WTC11 (cell line): ENCODE results near the gene UCK2. TPM values are rescaled to one million over a fixed set of nuclear protein-coding genes. Genes with fewer than 3 reads are reported as not detected.

Source experiments
- ATAC-seq: fragments of 200-7000 bp; cut with Tn5 transposase; 2 replicates; pipeline ENCODE4 v1.10.0; 2021; ENCODE audit warnings: mild to moderate bottlenecking, moderate library complexity
- CTCF ChIA-PET: fragments of 300-600 bp; sonication (Branson Sonifier 250); formaldehyde crosslinking; loops from one replicate; lab custom pipeline; 2021; ENCODE audit warnings: antibody characterized with exemption; lab: Charles Lee
- POLR2A ChIA-PET: fragments of 350-600 bp; sonication (Branson Sonifier 250); formaldehyde crosslinking; loops from one replicate; lab custom pipeline; 2021; ENCODE audit warnings: antibody characterized with exemption; lab: Charles Lee
- DNase-seq: peaks from one replicate; pipeline ENCODE4 v3.0.0; 2021; ENCODE audit warnings: low spot score
- H3K27ac Mint-ChIP-seq: 2 replicates; pipeline ENCODE4 v1.8.0; 2021; ENCODE audit warnings: mixed read lengths
- H3K27me3 Mint-ChIP-seq: 2 replicates; pipeline ENCODE4 v1.8.0; 2021; ENCODE audit warnings: low read depth, mild to moderate bottlenecking, moderate library complexity, mixed read lengths
- H3K36me3 Mint-ChIP-seq: 2 replicates; pipeline ENCODE4 v1.8.0; 2021; ENCODE audit warnings: mixed read lengths
- H3K4me1 Mint-ChIP-seq: 2 replicates; pipeline ENCODE4 v1.8.0; 2022; ENCODE audit warnings: mixed read lengths
- H3K4me3 Mint-ChIP-seq: 2 replicates; pipeline ENCODE4 v1.8.0; 2021; ENCODE audit warnings: mild to moderate bottlenecking, moderate library complexity, mixed read lengths
- H3K9me3 Mint-ChIP-seq: 2 replicates; pipeline ENCODE4 v1.8.0; 2021; ENCODE audit warnings: mixed read lengths
- CREM ChIP-seq: sonication (generic); formaldehyde crosslinking; IDR thresholded peaks from 2 replicates; pipeline ENCODE4 v1.8.1; 2022; ENCODE audit warnings: mild to moderate bottlenecking, missing genetic modification reagents, moderate library complexity
- ELF4 ChIP-seq: sonication (generic); formaldehyde crosslinking; IDR thresholded peaks from 2 replicates; pipeline ENCODE4 v1.8.1; 2022; ENCODE audit warnings: low read depth, mild to moderate bottlenecking, moderate library complexity, missing genetic modification reagents
- ETV6 ChIP-seq: sonication (generic); formaldehyde crosslinking; IDR thresholded peaks from 2 replicates; pipeline ENCODE4 v1.8.1; 2022; ENCODE audit warnings: mild to moderate bottlenecking, missing genetic modification reagents
- FOXJ3 ChIP-seq: sonication (generic); formaldehyde crosslinking; IDR thresholded peaks from 2 replicates; pipeline ENCODE4 v1.9.0; 2021; ENCODE audit warnings: missing genetic modification reagents, mild to moderate bottlenecking, borderline replicate concordance
- FOXK1 ChIP-seq: sonication (generic); formaldehyde crosslinking; IDR thresholded peaks from 2 replicates; pipeline ENCODE4 v1.8.0; 2022; ENCODE audit warnings: mild to moderate bottlenecking, moderate library complexity, missing genetic modification reagents
- FOXP1 ChIP-seq: sonication (generic); formaldehyde crosslinking; IDR thresholded peaks from 2 replicates; pipeline ENCODE4 v1.8.0; 2022; ENCODE audit warnings: missing genetic modification reagents, mild to moderate bottlenecking, moderate library complexity, borderline replicate concordance
- JUN ChIP-seq: sonication (generic); formaldehyde crosslinking; IDR thresholded peaks from 2 replicates; pipeline ENCODE4 v1.8.0; 2023; ENCODE audit warnings: mild to moderate bottlenecking, missing genetic modification reagents
- MXD4 ChIP-seq: fragments of 250-450 bp; sonication (Bioruptor Pico); IDR thresholded peaks from 2 replicates; pipeline ENCODE4 v1.8.0; 2021; ENCODE audit warnings: mild to moderate bottlenecking, moderate library complexity, borderline replicate concordance
- NFE2L1 ChIP-seq: sonication (generic); formaldehyde crosslinking; IDR thresholded peaks from 2 replicates; pipeline ENCODE4 v1.8.1; 2023; ENCODE audit warnings: missing genetic modification reagents
- RELA ChIP-seq: sonication (generic); formaldehyde crosslinking; IDR thresholded peaks from 2 replicates; pipeline ENCODE4 v1.8.1; 2022; ENCODE audit warnings: missing genetic modification reagents, mild to moderate bottlenecking, borderline replicate concordance
- SOX15 ChIP-seq: fragments of 250-450 bp; sonication (Bioruptor Pico); IDR thresholded peaks from 2 replicates; pipeline ENCODE4 v1.9.0; 2021; ENCODE audit warnings: mild to moderate bottlenecking
- SP1 ChIP-seq: sonication (generic); formaldehyde crosslinking; conservative IDR thresholded peaks from 2 replicates; pipeline ENCODE4 v1.8.1; 2022; ENCODE audit warnings: missing genetic modification reagents
- TP53 ChIP-seq: sonication (generic); formaldehyde crosslinking; IDR thresholded peaks from 2 replicates; pipeline ENCODE4 v1.8.1; 2023; ENCODE audit warnings: mild to moderate bottlenecking, missing genetic modification reagents
- USF1 ChIP-seq: sonication (generic); formaldehyde crosslinking; IDR thresholded peaks from 2 replicates; pipeline ENCODE4 v1.8.0; 2022; ENCODE audit warnings: mild to moderate bottlenecking, missing genetic modification reagents
- ZNF671 ChIP-seq: fragments of 250-450 bp; sonication (Bioruptor Pico); IDR thresholded peaks from 2 replicates; pipeline ENCODE4 v1.8.0; 2021; ENCODE audit warnings: mild to moderate bottlenecking
- total RNA-seq: library from RNA; stranded (reverse); gene quantifications from 3 replicates; pipeline ENCODE4 v1.2.3, GENCODE V29; 2021
- TF ChIP-seq, protein P1 (sequence below): fragments of 250-450 bp; sonication (Bioruptor Pico); IDR thresholded peaks from 2 replicates; pipeline ENCODE4 v1.9.0; 2021; ENCODE audit warnings: mild to moderate bottlenecking
- TF ChIP-seq, protein P2 (sequence below): fragments of 200-600 bp; IDR thresholded peaks from 2 replicates; pipeline ENCODE4 v1.8.0; 2022; ENCODE audit warnings: antibody characterized with exemption
- TF ChIP-seq, protein P3 (sequence below): sonication (generic); formaldehyde crosslinking; IDR thresholded peaks from 2 replicates; pipeline ENCODE4 v1.8.1; 2023; ENCODE audit warnings: mild to moderate bottlenecking, missing genetic modification reagents, moderate library complexity
- TF ChIP-seq, protein P4 (sequence below): fragments of 250-450 bp; sonication (Bioruptor Pico); IDR thresholded peaks from 2 replicates; pipeline ENCODE4 v2.1.2; 2022; ENCODE audit warnings: mild to moderate bottlenecking, moderate library complexity
- TF ChIP-seq, protein P5 (sequence below): sonication (generic); formaldehyde crosslinking; IDR thresholded peaks from 2 replicates; pipeline ENCODE4 v1.8.1; 2023; ENCODE audit warnings: mild to moderate bottlenecking, missing genetic modification reagents, borderline replicate concordance
- TF ChIP-seq, protein P6 (sequence below): sonication (generic); formaldehyde crosslinking; IDR thresholded peaks from 2 replicates; pipeline ENCODE4 v1.8.0; 2022; ENCODE audit warnings: missing genetic modification reagents

UCK2 gene
- total RNA-seq, 1 experiment from 2014 or later = 85.7 TPM

- Mint-ChIP-seq H3K9me3 (no peaks in the 10 kb centered on the region), H3K4me1 (no peaks in the 10 kb centered on the region), H3K27me3 (no peaks in the 10 kb centered on the region), H3K4me3 (no peak overlapping the region), H3K36me3 (peaks cover 52% of the 10 kb centered on the region), H3K27ac (no peak overlapping the region)
- CTCF ChIA-PET = no interaction called here
- DNase-seq (no peak), ATAC-seq (no peak)
- no peak for TF ChIP-seq ZNF671 (CRISPR knock-in tag)
- no peak for TF ChIP-seq NFE2L1 (CRISPR knock-in tag)
- TF ChIP-seq, protein P1, sequence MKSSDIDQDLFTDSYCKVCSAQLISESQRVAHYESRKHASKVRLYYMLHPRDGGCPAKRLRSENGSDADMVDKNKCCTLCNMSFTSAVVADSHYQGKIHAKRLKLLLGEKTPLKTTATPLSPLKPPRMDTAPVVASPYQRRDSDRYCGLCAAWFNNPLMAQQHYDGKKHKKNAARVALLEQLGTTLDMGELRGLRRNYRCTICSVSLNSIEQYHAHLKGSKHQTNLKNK (CRISPR knock-in tag) = no peak
- no peak for TF ChIP-seq ETV6 (CRISPR knock-in tag)
- TF ChIP-seq, protein P2, sequence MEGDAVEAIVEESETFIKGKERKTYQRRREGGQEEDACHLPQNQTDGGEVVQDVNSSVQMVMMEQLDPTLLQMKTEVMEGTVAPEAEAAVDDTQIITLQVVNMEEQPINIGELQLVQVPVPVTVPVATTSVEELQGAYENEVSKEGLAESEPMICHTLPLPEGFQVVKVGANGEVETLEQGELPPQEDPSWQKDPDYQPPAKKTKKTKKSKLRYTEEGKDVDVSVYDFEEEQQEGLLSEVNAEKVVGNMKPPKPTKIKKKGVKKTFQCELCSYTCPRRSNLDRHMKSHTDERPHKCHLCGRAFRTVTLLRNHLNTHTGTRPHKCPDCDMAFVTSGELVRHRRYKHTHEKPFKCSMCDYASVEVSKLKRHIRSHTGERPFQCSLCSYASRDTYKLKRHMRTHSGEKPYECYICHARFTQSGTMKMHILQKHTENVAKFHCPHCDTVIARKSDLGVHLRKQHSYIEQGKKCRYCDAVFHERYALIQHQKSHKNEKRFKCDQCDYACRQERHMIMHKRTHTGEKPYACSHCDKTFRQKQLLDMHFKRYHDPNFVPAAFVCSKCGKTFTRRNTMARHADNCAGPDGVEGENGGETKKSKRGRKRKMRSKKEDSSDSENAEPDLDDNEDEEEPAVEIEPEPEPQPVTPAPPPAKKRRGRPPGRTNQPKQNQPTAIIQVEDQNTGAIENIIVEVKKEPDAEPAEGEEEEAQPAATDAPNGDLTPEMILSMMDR = no peak
- no peak for TF ChIP-seq FOXJ3 (CRISPR knock-in tag)
- TF ChIP-seq, protein P3, sequence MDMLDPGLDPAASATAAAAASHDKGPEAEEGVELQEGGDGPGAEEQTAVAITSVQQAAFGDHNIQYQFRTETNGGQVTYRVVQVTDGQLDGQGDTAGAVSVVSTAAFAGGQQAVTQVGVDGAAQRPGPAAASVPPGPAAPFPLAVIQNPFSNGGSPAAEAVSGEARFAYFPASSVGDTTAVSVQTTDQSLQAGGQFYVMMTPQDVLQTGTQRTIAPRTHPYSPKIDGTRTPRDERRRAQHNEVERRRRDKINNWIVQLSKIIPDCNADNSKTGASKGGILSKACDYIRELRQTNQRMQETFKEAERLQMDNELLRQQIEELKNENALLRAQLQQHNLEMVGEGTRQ (CRISPR knock-in tag) = no peak
- TF ChIP-seq JUN (CRISPR knock-in tag) = no peak
- TF ChIP-seq SP1 (CRISPR knock-in tag) = no peak
- TF ChIP-seq SOX15 (CRISPR knock-in tag) = no peak
- TF ChIP-seq ELF4 = no peak
- no peak for TF ChIP-seq RELA
- TF ChIP-seq, protein P4, sequence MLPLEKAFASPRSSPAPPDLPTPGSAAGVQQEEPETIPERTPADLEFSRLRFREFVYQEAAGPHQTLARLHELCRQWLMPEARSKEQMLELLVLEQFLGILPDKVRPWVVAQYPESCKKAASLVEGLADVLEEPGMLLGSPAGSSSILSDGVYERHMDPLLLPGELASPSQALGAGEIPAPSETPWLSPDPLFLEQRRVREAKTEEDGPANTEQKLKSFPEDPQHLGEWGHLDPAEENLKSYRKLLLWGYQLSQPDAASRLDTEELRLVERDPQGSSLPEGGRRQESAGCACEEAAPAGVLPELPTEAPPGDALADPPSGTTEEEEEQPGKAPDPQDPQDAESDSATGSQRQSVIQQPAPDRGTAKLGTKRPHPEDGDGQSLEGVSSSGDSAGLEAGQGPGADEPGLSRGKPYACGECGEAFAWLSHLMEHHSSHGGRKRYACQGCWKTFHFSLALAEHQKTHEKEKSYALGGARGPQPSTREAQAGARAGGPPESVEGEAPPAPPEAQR = no peak
- TF ChIP-seq FOXK1 (CRISPR knock-in tag) = no peak
- POLR2A ChIA-PET = no interaction called here
These were observed 79.9 kb downstream of the UCK2 start for GRCh38 chr1:165907256-165907857.

DNA sequence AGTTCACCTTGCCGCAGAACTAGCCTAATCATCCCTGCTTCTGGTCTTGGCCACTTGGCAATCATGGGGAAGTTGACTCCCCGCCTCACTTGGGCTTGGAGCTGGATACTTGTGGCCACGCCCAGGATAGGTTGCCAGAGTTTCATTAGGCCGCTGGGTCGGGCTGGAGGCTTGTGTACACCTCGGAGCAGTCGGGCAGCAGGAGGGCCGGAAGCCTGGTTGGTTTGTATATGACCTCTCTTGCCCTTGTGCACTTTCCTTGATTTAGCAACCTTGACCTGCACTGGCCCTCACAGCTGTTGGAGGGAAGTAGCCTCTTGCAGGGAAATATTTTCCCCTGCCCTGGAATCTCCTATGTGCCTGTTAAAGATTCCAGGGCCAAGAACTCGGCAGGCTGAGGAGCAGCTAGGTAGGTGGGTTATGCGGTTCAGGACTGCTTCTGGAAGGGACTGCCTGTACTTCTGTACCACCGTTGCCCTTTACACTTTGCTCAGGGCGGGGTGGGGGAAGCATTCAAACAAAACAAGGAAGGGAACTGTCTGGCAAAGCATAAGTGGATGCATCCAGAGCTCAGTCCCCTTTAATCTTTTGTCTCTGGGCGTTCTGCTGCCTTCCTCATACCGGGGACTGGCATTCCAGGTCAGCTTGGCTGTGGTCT is 83.5 kb downstream of the UCK2 start:
- TF ChIP-seq USF1 (no peak), CREM (CRISPR knock-in tag) (no peak), MXD4 (CRISPR knock-in tag) (no peak), RELA (no peak), FOXP1 (no peak), TP53 (CRISPR knock-in tag) (no peak)
- TF ChIP-seq, protein P5, sequence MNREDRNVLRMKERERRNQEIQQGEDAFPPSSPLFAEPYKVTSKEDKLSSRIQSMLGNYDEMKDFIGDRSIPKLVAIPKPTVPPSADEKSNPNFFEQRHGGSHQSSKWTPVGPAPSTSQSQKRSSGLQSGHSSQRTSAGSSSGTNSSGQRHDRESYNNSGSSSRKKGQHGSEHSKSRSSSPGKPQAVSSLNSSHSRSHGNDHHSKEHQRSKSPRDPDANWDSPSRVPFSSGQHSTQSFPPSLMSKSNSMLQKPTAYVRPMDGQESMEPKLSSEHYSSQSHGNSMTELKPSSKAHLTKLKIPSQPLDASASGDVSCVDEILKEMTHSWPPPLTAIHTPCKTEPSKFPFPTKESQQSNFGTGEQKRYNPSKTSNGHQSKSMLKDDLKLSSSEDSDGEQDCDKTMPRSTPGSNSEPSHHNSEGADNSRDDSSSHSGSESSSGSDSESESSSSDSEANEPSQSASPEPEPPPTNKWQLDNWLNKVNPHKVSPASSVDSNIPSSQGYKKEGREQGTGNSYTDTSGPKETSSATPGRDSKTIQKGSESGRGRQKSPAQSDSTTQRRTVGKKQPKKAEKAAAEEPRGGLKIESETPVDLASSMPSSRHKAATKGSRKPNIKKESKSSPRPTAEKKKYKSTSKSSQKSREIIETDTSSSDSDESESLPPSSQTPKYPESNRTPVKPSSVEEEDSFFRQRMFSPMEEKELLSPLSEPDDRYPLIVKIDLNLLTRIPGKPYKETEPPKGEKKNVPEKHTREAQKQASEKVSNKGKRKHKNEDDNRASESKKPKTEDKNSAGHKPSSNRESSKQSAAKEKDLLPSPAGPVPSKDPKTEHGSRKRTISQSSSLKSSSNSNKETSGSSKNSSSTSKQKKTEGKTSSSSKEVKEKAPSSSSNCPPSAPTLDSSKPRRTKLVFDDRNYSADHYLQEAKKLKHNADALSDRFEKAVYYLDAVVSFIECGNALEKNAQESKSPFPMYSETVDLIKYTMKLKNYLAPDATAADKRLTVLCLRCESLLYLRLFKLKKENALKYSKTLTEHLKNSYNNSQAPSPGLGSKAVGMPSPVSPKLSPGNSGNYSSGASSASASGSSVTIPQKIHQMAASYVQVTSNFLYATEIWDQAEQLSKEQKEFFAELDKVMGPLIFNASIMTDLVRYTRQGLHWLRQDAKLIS (CRISPR knock-in tag) = no peak
- TF ChIP-seq, protein P6, sequence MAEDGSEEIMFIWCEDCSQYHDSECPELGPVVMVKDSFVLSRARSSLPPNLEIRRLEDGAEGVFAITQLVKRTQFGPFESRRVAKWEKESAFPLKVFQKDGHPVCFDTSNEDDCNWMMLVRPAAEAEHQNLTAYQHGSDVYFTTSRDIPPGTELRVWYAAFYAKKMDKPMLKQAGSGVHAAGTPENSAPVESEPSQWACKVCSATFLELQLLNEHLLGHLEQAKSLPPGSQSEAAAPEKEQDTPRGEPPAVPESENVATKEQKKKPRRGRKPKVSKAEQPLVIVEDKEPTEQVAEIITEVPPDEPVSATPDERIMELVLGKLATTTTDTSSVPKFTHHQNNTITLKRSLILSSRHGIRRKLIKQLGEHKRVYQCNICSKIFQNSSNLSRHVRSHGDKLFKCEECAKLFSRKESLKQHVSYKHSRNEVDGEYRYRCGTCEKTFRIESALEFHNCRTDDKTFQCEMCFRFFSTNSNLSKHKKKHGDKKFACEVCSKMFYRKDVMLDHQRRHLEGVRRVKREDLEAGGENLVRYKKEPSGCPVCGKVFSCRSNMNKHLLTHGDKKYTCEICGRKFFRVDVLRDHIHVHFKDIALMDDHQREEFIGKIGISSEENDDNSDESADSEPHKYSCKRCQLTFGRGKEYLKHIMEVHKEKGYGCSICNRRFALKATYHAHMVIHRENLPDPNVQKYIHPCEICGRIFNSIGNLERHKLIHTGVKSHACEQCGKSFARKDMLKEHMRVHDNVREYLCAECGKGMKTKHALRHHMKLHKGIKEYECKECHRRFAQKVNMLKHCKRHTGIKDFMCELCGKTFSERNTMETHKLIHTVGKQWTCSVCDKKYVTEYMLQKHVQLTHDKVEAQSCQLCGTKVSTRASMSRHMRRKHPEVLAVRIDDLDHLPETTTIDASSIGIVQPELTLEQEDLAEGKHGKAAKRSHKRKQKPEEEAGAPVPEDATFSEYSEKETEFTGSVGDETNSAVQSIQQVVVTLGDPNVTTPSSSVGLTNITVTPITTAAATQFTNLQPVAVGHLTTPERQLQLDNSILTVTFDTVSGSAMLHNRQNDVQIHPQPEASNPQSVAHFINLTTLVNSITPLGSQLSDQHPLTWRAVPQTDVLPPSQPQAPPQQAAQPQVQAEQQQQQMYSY (CRISPR knock-in tag) = no peak
- Mint-ChIP-seq H3K36me3 (peaks cover 28% of the 10 kb centered on the region), H3K9me3 (no peaks in the 10 kb centered on the region), H3K4me3 (no peak overlapping the region), H3K4me1 (peaks cover 3% of the 10 kb centered on the region), H3K27ac (no peak overlapping the region), H3K27me3 (no peaks in the 10 kb centered on the region)
- DNase-seq (no peak), ATAC-seq (no peak)
- ChIA-PET CTCF (no interaction called here), POLR2A (no interaction called here)
